ENCODE measurements around the gene ZEB2. TPM values are rescaled to one million over a fixed set of nuclear protein-coding genes. Genes with fewer than 3 reads are reported as not detected.

The ZEB2 gene
- total RNA-seq, 2 experiments from 2014 or later, result 4.0 to 16.9 TPM

GRCh38 chr2:144439993-144440392, 79.9 kb downstream of the ZEB2 start:
- no peaks in the 10 kb centered on the region for H3K79me2 ChIP-seq (ENCODE audit: insufficient read depth, low read depth, low read length)

GRCh38 chr2:144438801-144439631, 80.9 kb downstream of the ZEB2 start:
- ChIA-PET POLR2A (interaction anchor here (0.5 to 2.1 kb wide), 9 partner anchors 8 to 383 kb away, joined by 3 to 6 read pairs (median 4); no protein-coding TSS in a partner anchor), CTCF (ENCODE audit: unreplicated experiment) (interaction anchor here (0.6 kb wide), 1 partner anchor 359 kb away, joined by 3 read pairs; no protein-coding TSS in a partner anchor)
- Histone ChIP-seq H3K36me3 (ENCODE audit: insufficient read depth, low read length) (no peaks in the 10 kb centered on the region), H3K27ac (ENCODE audit: low read depth, low read length, poor library complexity, severe bottlenecking) (no peak overlapping the region), H2AFZ (ENCODE audit: low read length) (no peak overlapping the region), H3K9me2 (ENCODE audit: insufficient read depth, low read length) (no peaks in the 10 kb centered on the region), H3K4me3 (ENCODE audit: low read depth, low read length, poor library complexity, severe bottlenecking) (no peak overlapping the region), H3K9me3 (ENCODE audit: low read length) (no peaks in the 10 kb centered on the region), H3K4me1 (ENCODE audit: insufficient read depth, low read length, poor library complexity, severe bottlenecking) (no peaks in the 10 kb centered on the region), H3K4me2 (ENCODE audit: low read length) (no peak overlapping the region), H4K20me1 (ENCODE audit: insufficient read depth, low read length) (no peaks in the 10 kb centered on the region), H3K79me2 (ENCODE audit: insufficient read depth, low read depth, low read length) (no peaks in the 10 kb centered on the region)
- intact Hi-C loops (cut with micrococcal nuclease; ENCODE audit: unreplicated experiment), result no loop called here
- DNase-seq (ENCODE audit: low spot score), result no peak
- no TSS peak for BruUV-seq (replicated peaks)
- no peak for TF ChIP-seq CTCF (conservative IDR thresholded peaks at IDR 0.05; ENCODE audit: low read length)
- TF ChIP-seq EZH2phosphoT487 (IDR thresholded peaks at IDR 0.05; ENCODE audit: borderline replicate concordance, low read depth, low read length), result no peak

More at GRCh38 chr2:144439993-144440392, 79.9 kb downstream of the ZEB2 start:
- Histone ChIP-seq H3K9me3 (ENCODE audit: low read length) (no peaks in the 10 kb centered on the region), H3K27ac (ENCODE audit: low read depth, low read length, poor library complexity, severe bottlenecking) (no peak overlapping the region), H3K4me1 (ENCODE audit: insufficient read depth, low read length, poor library complexity, severe bottlenecking) (no peaks in the 10 kb centered on the region), H4K20me1 (ENCODE audit: insufficient read depth, low read length) (no peaks in the 10 kb centered on the region), H3K4me3 (ENCODE audit: low read depth, low read length, poor library complexity, severe bottlenecking) (no peak overlapping the region), H2AFZ (ENCODE audit: low read length) (no peak overlapping the region), H3K4me2 (ENCODE audit: low read length) (no peak overlapping the region), H3K9me2 (ENCODE audit: insufficient read depth, low read length) (no peaks in the 10 kb centered on the region), H3K36me3 (ENCODE audit: insufficient read depth, low read length) (no peaks in the 10 kb centered on the region)
- ChIA-PET POLR2A (interaction anchor here (0.5 to 1.2 kb wide), 3 partner anchors 14 to 82 kb away, joined by 3 read pairs; no protein-coding TSS in a partner anchor), CTCF (ENCODE audit: unreplicated experiment) (no interaction called here)
- no TSS peak for BruUV-seq (replicated peaks)
- DNase-seq (ENCODE audit: low spot score), result no peak
- intact Hi-C loops (cut with micrococcal nuclease; ENCODE audit: unreplicated experiment), result no loop called here
- TF ChIP-seq CTCF (conservative IDR thresholded peaks at IDR 0.05; ENCODE audit: low read length) (no peak), EZH2phosphoT487 (IDR thresholded peaks at IDR 0.05; ENCODE audit: borderline replicate concordance, low read depth, low read length) (no peak)

GRCh38 chr2:144437636-144438035, 82.3 kb downstream of the ZEB2 start:
- POLR2A ChIA-PET, result interaction anchor here (0.6 to 2.1 kb wide), 8 partner anchors 8 to 1276 kb away, joined by 3 to 6 read pairs (median 3); no protein-coding TSS in a partner anchor
- Histone ChIP-seq H2AFZ (ENCODE audit: low read length) (no peak overlapping the region), H3K4me3 (ENCODE audit: low read depth, low read length, poor library complexity, severe bottlenecking) (no peak overlapping the region), H3K9me2 (ENCODE audit: insufficient read depth, low read length) (no peaks in the 10 kb centered on the region), H3K79me2 (ENCODE audit: insufficient read depth, low read depth, low read length) (no peaks in the 10 kb centered on the region), H3K27ac (ENCODE audit: low read depth, low read length, poor library complexity, severe bottlenecking) (no peak overlapping the region), H4K20me1 (ENCODE audit: insufficient read depth, low read length) (no peaks in the 10 kb centered on the region), H3K4me2 (ENCODE audit: low read length) (no peak overlapping the region), H3K9me3 (ENCODE audit: low read length) (no peaks in the 10 kb centered on the region), H3K36me3 (ENCODE audit: insufficient read depth, low read length) (no peaks in the 10 kb centered on the region), H3K4me1 (ENCODE audit: insufficient read depth, low read length, poor library complexity, severe bottlenecking) (no peaks in the 10 kb centered on the region)
- no peak for DNase-seq (ENCODE audit: low spot score)
- no peak for TF ChIP-seq EZH2phosphoT487 (IDR thresholded peaks at IDR 0.05; ENCODE audit: borderline replicate concordance, low read depth, low read length)
- TF ChIP-seq CTCF (conservative IDR thresholded peaks at IDR 0.05; ENCODE audit: low read length), result no peak
- intact Hi-C loops (cut with micrococcal nuclease; ENCODE audit: unreplicated experiment), result no loop called here
- no TSS peak for BruUV-seq (replicated peaks)
- CTCF ChIA-PET (ENCODE audit: unreplicated experiment), result no interaction called here

Measured in OCI-LY7 (cell line).